Stomach (tissue), 9 donors: ENCODE measurements around the gene PARP1. TPM values are rescaled to one million over a fixed set of nuclear protein-coding genes. Genes with fewer than 3 reads are reported as not detected.

Source experiments
- DNase-seq, 2 donors: peaks; one replicate each; pipeline versions ENCODE4 v3.0.0 to v3.0.0-alpha.2; 2013 to 2019
- H3K27ac ChIP-seq, 5 donors: fragments of 200-600 bp in 4 of 5; sonication (generic) in 4 of 5; one replicate each; pipeline ENCODE4 v1.5.1; 2013 to 2019; ENCODE audit warnings: mild to moderate bottlenecking in 1 of 5, moderate library complexity in 1 of 5
- H3K27me3 ChIP-seq, 3 donors: fragments of 200-600 bp; sonication (generic); one replicate each; pipeline ENCODE4 v1.5.1; 2017 to 2019; ENCODE audit warnings: mixed run types in 1 of 3
- H3K36me3 ChIP-seq, 4 donors: fragments of 200-600 bp; sonication (generic); 1 replicate in 3 of 4; 2 replicates in 1 of 4; pipeline ENCODE4 v1.5.1; 2016 to 2019
- H3K4me1 ChIP-seq, 4 donors: fragments of 200-600 bp; sonication (generic); one replicate each; pipeline ENCODE4 v1.5.1; 2016 to 2019
- H3K4me3 ChIP-seq, 4 donors: fragments of 200-600 bp; sonication (generic) in 3 of 4; one replicate each; pipeline ENCODE4 v1.5.1; 2016 to 2019; ENCODE audit warnings: mild to moderate bottlenecking in 1 of 4
- H3K9me3 ChIP-seq, 4 donors: fragments of 200-600 bp; sonication (generic); one replicate each; pipeline ENCODE4 v1.5.1; 2016 to 2019
- CTCF ChIP-seq, 7 experiments: fragments of 450-650 bp in 4 of 7; fragments of 200-600 bp in 3 of 7; sonication (generic) in 3 of 7; IDR thresholded peaks; one replicate each; pipeline ENCODE4 v1.5.1; 2016 to 2019; ENCODE audit warnings: antibody characterized with exemption in 7 of 7, control low read depth in 2 of 7, mild to moderate bottlenecking in 1 of 7
- EP300 ChIP-seq: sonication (generic); formaldehyde crosslinking; IDR thresholded peaks from one replicate; pipeline ENCODE4 v1.6.1; 2017; ENCODE audit warnings: antibody characterized with exemption
- POLR2A ChIP-seq, 4 donors: fragments of 450-650 bp; IDR thresholded peaks; one replicate each; pipeline ENCODE4 v1.6.1; 2016; ENCODE audit warnings: antibody characterized with exemption in 4 of 4, control low read depth in 2 of 4, mild to moderate bottlenecking in 1 of 4, moderate library complexity in 1 of 4
- POLR2AphosphoS5 ChIP-seq, 3 donors: sonication (generic); formaldehyde crosslinking; IDR thresholded peaks; one replicate each; pipeline ENCODE4 v1.6.1; 2016; ENCODE audit warnings: antibody characterized with exemption in 3 of 3
- WGBS, 5 donors: extraction: QIAGEN DNeasy Blood & Tissue Kit in 3 of 5; methylation state at CpG; one replicate each; pipeline versions ENCODE4 v1.1.5 to v1.1.7; 2013 to 2018; 5-methylcytosine and 5-hydroxymethylcytosine counted together
- intact Hi-C: fragments of 100-400 bp; cut with DNase I; formaldehyde crosslinking; loops from one replicate; pipeline ENCODE4 v1.15.1; 2023; ENCODE audit warnings: low total_unique reads
- polyA plus RNA-seq, 3 donors: library from polyadenylated mRNA; stranded (reverse); fragments of 200-250 nt; gene quantifications; one replicate each; pipeline ENCODE4 v1.2.3, GENCODE V29; 2013
- total RNA-seq, 5 donors: library from RNA; depleted of rRNA; stranded (reverse); fragments of >200 nt; gene quantifications; one replicate each; pipeline versions ENCODE4 v1.1.0 to v1.2.3, GENCODE V29; 2014 to 2016
- donor health status: healthy with polysubstance abuse.
- donor health status: Bipolar disorder and iron deficiency.
- donor health status: healthy.

Gene PARP1
- total and polyA plus RNA-seq, 8 donors, result 17.4 to 103 (median 29.1) TPM

GRCh38 chr1:226318471-226318870, 89.4 kb downstream of the PARP1 start:
- DNase-seq, result no peak
- H3K9me3 ChIP-seq, result no peaks in the 10 kb centered on the region
- H3K36me3 ChIP-seq, result no peaks in the 10 kb centered on the region
- H3K4me3 ChIP-seq, result no peak overlapping the region
- TF ChIP-seq POLR2A (IDR thresholded peaks at IDR 0.05), result no peak
- TF ChIP-seq EP300, result no peak
- TF ChIP-seq CTCF (IDR thresholded peaks at IDR 0.05), result no peak
- TF ChIP-seq POLR2AphosphoS5 (IDR thresholded peaks at IDR 0.05), result no peak
- intact Hi-C loops, result no loop called here
- WGBS, 5 donors, result 94 to 97% (median 96%) methylated on average over 5 of the region's 5 CpGs
- peaks cover 0 to 15% (median 0%) of the 10 kb centered on the region in 3 donors for H3K27me3 ChIP-seq
- no peak overlapping the region for H3K27ac ChIP-seq
- no peaks in the 10 kb centered on the region for H3K4me1 ChIP-seq

GRCh38 chr1:226314055-226314454, 93.8 kb downstream of the PARP1 start:
- TF ChIP-seq EP300 (no peak), POLR2A (IDR thresholded peaks at IDR 0.05) (no peak), POLR2AphosphoS5 (IDR thresholded peaks at IDR 0.05) (no peak), CTCF (IDR thresholded peaks at IDR 0.05) (no peak)
- intact Hi-C loops, result no loop called here
- Histone ChIP-seq H3K36me3 (no peaks in the 10 kb centered on the region), H3K4me3 (no peak overlapping the region), H3K9me3 (no peaks in the 10 kb centered on the region), H3K27ac (no peak overlapping the region), H3K27me3 (peaks cover 0 to 6% (median 0%) of the 10 kb centered on the region in 3 donors), H3K4me1 (peaks cover 0 to 14% (median 12%) of the 10 kb centered on the region in 4 donors)
- DNase-seq, result no peak

GRCh38 chr1:226312065-226312464, 95.8 kb downstream of the PARP1 start:
- no peak for TF ChIP-seq CTCF (IDR thresholded peaks at IDR 0.05)
- TF ChIP-seq POLR2AphosphoS5 (IDR thresholded peaks at IDR 0.05), result no peak
- TF ChIP-seq EP300, result no peak
- no peak for TF ChIP-seq POLR2A (IDR thresholded peaks at IDR 0.05)
- no peak for DNase-seq
- 82 to 94% (median 82%) methylated on average over 1 to 2 of the region's 2 CpGs for WGBS, 5 donors
- Histone ChIP-seq H3K27ac (no peak overlapping the region), H3K27me3 (no peaks in the 10 kb centered on the region), H3K4me1 (peaks cover 0 to 26% (median 23%) of the 10 kb centered on the region in 4 donors), H3K36me3 (no peaks in the 10 kb centered on the region), H3K9me3 (no peaks in the 10 kb centered on the region), H3K4me3 (no peak overlapping the region)
- intact Hi-C loops, result no loop called here

- H3K27ac ChIP-seq, result no peak overlapping the region
- intact Hi-C loops, result no loop called here
- peaks cover 0 to 26% (median 23%) of the 10 kb centered on the region in 4 donors for H3K4me1 ChIP-seq
- no peaks in the 10 kb centered on the region for H3K9me3 ChIP-seq
- TF ChIP-seq POLR2A (IDR thresholded peaks at IDR 0.05), result no peak
- TF ChIP-seq EP300, result no peak
- no peak for TF ChIP-seq CTCF (IDR thresholded peaks at IDR 0.05)
- no peak for TF ChIP-seq POLR2AphosphoS5 (IDR thresholded peaks at IDR 0.05)
- WGBS, 5 donors, result 96 to 98% (median 98%) methylated on average over 7 of the region's 7 CpGs
- no peaks in the 10 kb centered on the region for H3K27me3 ChIP-seq
- H3K4me3 ChIP-seq, result no peak overlapping the region
- DNase-seq, result no peak
- no peaks in the 10 kb centered on the region for H3K36me3 ChIP-seq
These were observed 96.5 kb downstream of the PARP1 start for GRCh38 chr1:226311376-226311775.

Other genes with a start within 250 kb of the PARP1 start
- gene ACBD3, start 221.4 kb downstream of the PARP1 start, total RNA-seq, result 100 to 1,000 TPM in 1 of 5 donors, 10 to 100 TPM in 4; 29.9 to 132 (median 48.4) TPM
- 10 to 100 TPM in 2 of 3 donors, 1 to 10 TPM in 1; 9.1 to 35.9 (median 18.6) TPM for gene ACBD3, start 221.4 kb downstream of the PARP1 start, polyA plus RNA-seq
- gene MIXL1, start 184.4 kb downstream of the PARP1 start, total RNA-seq, result not detected
- 1 to 10 TPM in 1 of 3 donors, under 1 TPM in 1, not detected in 1; 0.10 to 2.0 TPM for gene MIXL1, start 184.4 kb downstream of the PARP1 start, polyA plus RNA-seq
- gene LIN9, start 98.9 kb downstream of the PARP1 start, total RNA-seq, result 10 to 100 TPM in 1 of 5 donors, 1 to 10 TPM in 3, not detected in 1; 1.3 to 45.5 (median 7.1) TPM
- gene LIN9, start 98.9 kb downstream of the PARP1 start, polyA plus RNA-seq, result 1 to 10 TPM; 2.4 to 2.9 (median 2.5) TPM
- 1 to 10 TPM in 3 of 5 donors, under 1 TPM in 2; under 0.01 to 2.8 (median 1.8) TPM for gene STUM, start 140.7 kb upstream of the PARP1 start, total RNA-seq
- gene STUM, start 140.7 kb upstream of the PARP1 start, polyA plus RNA-seq, result 1 to 10 TPM in 2 of 3 donors, under 1 TPM in 1; 0.56 to 2.0 (median 1.2) TPM